ENCODE data around the gene ARHGEF38.
"Not testable (repeated sequence)": the region's sequence is repeated elsewhere in the genome, so short reads cannot be mapped to it uniquely, and the experiment has no call there.

Gene ARHGEF38

DNA sequence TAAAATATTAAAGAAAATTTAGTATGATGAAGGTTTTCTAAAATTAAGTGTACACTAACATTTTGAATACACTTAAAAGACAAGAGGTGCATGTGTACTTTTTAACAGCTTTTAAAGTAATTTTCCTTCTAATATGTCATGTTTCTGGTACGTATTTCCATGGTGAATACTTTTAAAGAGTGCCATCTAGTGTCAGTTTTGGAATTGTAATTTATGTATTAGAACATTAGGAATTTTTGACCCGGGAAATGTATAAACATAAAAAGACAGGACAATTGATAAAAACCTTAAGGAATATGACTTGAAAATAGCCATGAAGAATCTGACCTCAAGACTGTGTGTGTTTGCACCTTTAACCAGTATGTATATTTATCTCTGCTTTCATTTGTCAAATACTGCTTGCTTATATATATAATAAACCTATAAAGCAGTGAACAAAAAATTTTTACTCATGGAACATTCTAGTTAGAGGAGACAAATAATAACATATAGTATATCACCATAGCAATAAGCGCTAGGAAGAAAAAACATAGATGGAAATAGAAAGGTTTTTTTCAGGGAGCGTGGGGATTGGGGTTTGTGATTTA lies 163.4 kb downstream of the ARHGEF38 start:
- DNase-seq = no peak

GRCh38 chr4:105719204-105719603 lies 166.8 kb downstream of the ARHGEF38 start:
- no peak for DNase-seq

GRCh38 chr4:105725623-105726022 lies 173.2 kb downstream of the ARHGEF38 start:
- no peak for DNase-seq

- not testable (repeated sequence) for DNase-seq
Observed at GRCh38 chr4:105729895-105730294, 177.5 kb downstream of the ARHGEF38 start.

All from T-helper 9 cell (primary cell).